ENCODE data around the gene TMEM272. TPM values are rescaled to one million over a fixed set of nuclear protein-coding genes. Genes with fewer than 3 reads are reported as not detected.

The TMEM272 gene
- total RNA-seq, 4 donors from 2014 or later: not detected

DNA sequence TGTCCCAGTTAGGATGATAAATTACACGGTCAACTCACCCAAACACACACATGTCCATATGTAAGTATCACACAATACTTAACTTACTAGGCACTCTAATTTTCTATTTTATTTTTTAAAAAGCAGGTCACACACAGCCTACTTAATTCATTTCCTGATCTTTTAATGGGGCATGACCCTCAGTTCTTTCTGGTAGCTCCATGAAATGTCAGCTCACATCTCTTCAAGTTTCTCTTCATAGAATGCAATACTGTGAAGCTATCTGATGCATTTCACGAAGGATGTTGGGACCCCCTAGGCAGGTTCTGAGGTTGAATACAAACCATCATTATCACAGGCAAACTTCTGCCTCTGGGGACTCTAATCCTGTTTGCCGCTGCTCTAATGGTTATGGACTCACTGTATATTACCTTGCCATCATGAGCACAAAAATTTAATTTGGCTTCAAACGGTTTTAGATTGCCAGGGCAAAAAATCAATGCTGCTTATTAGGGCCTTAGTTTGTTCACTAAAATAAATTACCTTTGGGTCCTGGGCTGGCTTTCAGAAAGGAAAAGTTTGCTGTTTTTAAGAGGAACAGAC lies 24.9 kb downstream of the TMEM272 start:
- intact Hi-C loops (cut with DNase I): no loop called here
- TF ChIP-seq POLR2AphosphoS5 (IDR thresholded peaks at IDR 0.05) (no peak), POLR2A (IDR thresholded peaks at IDR 0.05; ENCODE audit: low read depth) (no peak), CTCF (IDR thresholded peaks at IDR 0.05) (no peak), EP300 (IDR thresholded peaks at IDR 0.05) (no peak)
- 93% methylated on average over 4 of the region's 4 CpGs for WGBS

DNA sequence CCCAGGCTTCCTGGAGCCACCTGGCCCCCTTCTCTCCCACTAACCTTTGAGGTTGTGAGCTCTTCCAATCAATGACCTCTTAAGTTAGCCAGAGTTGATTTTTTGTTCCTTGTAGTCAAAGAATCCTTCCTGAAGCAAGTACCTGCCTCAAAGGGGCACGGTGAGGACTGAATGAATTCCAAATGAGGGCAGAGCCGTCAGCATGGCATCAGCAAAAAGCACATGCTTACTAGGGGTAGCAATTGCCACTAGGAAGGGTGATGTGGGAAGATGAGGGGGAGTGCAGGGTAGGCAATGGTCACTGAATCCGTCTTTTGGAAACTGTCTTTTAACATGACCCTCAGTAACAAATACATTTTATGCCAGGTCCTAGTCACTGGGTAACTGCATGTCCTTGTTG lies 25.4 kb downstream of the TMEM272 start:
- intact Hi-C loops (cut with DNase I): loop anchor here (10.0 kb wide), 1 partner anchor 185 kb away; no protein-coding TSS in a partner anchor
- no peak overlapping the region for H3K27ac ChIP-seq (replicated peaks in 1 of 4)

More for the DNA sequence above, 24.9 kb downstream of the TMEM272 start:
- H3K27ac ChIP-seq (replicated peaks in 1 of 4): no peak overlapping the region
- no peaks in the 10 kb centered on the region for H3K9me3 ChIP-seq
- peaks cover 21 to 27% (median 23%) of the 10 kb centered on the region in 4 donors for H3K4me1 ChIP-seq
- H3K36me3 ChIP-seq: no peaks in the 10 kb centered on the region
- no peak overlapping the region for H3K4me3 ChIP-seq
- no peak for DNase-seq (ENCODE audit: extremely low spot score)
- no peaks in the 10 kb centered on the region for H3K27me3 ChIP-seq

GRCh38 chr13:51818781-51819511 lies 26.0 kb downstream of the TMEM272 start:
- no peaks in the 10 kb centered on the region for H3K9me3 ChIP-seq
- no peaks in the 10 kb centered on the region for H3K36me3 ChIP-seq
- TF ChIP-seq CTCF (IDR thresholded peaks at IDR 0.05) (no peak), POLR2AphosphoS5 (IDR thresholded peaks at IDR 0.05) (no peak), EP300 (IDR thresholded peaks at IDR 0.05) (no peak)
- no peak overlapping the region for H3K4me3 ChIP-seq
- DNase-seq (ENCODE audit: extremely low spot score): no peak
- no peaks in the 10 kb centered on the region for H3K27me3 ChIP-seq
- H3K27ac ChIP-seq (replicated peaks in 1 of 4): no peak overlapping the region
- intact Hi-C loops (cut with DNase I): loop anchor here (10.0 kb wide), 1 partner anchor 186 kb away; no protein-coding TSS in a partner anchor
- 68% methylated on average over 9 of the region's 9 CpGs for WGBS
- H3K4me1 ChIP-seq: peaks cover 20 to 23% (median 21%) of the 10 kb centered on the region in 4 donors

More for the DNA sequence above, 25.4 kb downstream of the TMEM272 start:
- Histone ChIP-seq H3K9me3 (no peaks in the 10 kb centered on the region), H3K36me3 (no peaks in the 10 kb centered on the region), H3K4me1 (peaks cover 20 to 27% (median 22%) of the 10 kb centered on the region in 4 donors), H3K4me3 (no peak overlapping the region), H3K27me3 (no peaks in the 10 kb centered on the region)
- WGBS: 96% methylated on average over 3 of the region's 3 CpGs
- no peak for TF ChIP-seq POLR2AphosphoS5 (IDR thresholded peaks at IDR 0.05)
- no peak for TF ChIP-seq CTCF (IDR thresholded peaks at IDR 0.05)
- TF ChIP-seq POLR2A (IDR thresholded peaks at IDR 0.05; ENCODE audit: low read depth): no peak
- TF ChIP-seq EP300 (IDR thresholded peaks at IDR 0.05): no peak
- DNase-seq (ENCODE audit: extremely low spot score): no peak

GRCh38 chr13:51818276-51818675 lies 26.7 kb downstream of the TMEM272 start:
- Histone ChIP-seq H3K9me3 (no peaks in the 10 kb centered on the region), H3K27ac (replicated peaks in 1 of 4) (no peak overlapping the region), H3K4me3 (no peak overlapping the region), H3K4me1 (peaks cover 19 to 23% (median 20%) of the 10 kb centered on the region in 4 donors), H3K27me3 (no peaks in the 10 kb centered on the region), H3K36me3 (no peaks in the 10 kb centered on the region)
- DNase-seq (ENCODE audit: extremely low spot score): no peak
- intact Hi-C loops (cut with DNase I): loop anchor here (10.0 kb wide), 1 partner anchor 187 kb away; no protein-coding TSS in a partner anchor
- TF ChIP-seq EP300 (IDR thresholded peaks at IDR 0.05) (no peak), POLR2A (IDR thresholded peaks at IDR 0.05; ENCODE audit: low read depth) (no peak), CTCF (IDR thresholded peaks at IDR 0.05) (no peak), POLR2AphosphoS5 (IDR thresholded peaks at IDR 0.05) (no peak)
- WGBS: 94% methylated on average over 4 of the region's 4 CpGs

Data from esophagus muscularis mucosa (tissue), 4 donors.